GM18508 (cell line): Measurements from ENCODE around the gene ADAM10.

Experiments used
- ATAC-seq: cut with Tn5 transposase; IDR thresholded peaks from one replicate; pipeline ENCODE4 v1.9.1; 2021; ENCODE audit warnings: moderate number of reproducible peaks; ENCODE audit not compliant: insufficient read depth, unreplicated experiment

ADAM10 gene

DNA sequence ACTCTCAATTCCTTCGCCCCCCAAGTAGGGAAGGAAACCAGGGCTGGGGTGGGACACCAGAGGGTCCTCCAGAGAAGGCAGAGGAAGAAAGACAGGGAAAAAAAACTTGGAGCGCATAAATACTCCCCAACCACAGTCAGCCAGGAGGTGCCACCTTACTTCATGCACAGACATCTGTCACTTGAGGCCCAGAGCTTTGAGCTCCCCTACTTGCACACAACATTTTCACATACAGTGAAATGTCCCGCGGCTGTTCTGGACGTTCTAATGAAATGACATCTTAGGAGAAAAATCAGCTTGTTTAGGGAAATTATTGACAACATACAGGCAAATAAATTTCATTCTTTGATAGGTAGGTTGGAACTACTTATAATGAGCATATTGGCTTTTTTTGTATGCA is 204.8 kb downstream of the ADAM10 start:
- ATAC-seq = no peak

- no peak for ATAC-seq
Observed at GRCh38 chr15:58543664-58544335, 205.7 kb downstream of the ADAM10 start.

DNA sequence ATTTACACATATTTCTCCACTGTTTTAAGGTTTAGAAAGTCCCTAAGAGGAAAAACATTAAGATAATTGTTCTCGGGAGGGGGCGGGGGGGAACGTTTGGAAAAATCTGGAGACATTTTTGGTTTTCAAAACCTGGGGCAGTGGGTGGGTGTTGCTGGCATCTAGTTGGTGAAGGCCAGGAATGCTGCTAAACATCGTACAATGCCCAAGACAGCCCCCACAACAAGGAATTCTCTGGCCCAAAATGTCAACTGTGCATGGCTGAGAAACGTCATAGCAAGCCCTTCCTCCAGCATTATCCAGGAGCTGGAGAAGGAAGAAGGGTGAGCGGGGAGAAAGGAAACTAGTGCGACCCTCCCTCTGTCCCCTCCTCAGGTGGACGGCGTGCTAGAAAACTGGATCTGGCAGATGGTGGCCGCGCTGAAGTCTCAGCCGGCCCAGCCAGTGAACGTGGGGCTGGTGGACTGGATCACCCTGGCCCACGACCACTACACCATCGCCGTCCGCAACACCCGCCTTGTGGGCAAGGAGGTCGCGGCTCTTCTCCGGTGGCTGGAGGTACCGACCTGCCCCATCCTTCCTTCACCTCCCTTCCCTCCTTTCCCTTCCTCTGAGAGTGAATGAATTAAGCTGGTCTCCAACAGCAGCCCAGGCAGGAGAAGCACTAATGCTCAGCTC is 208.0 kb downstream of the ADAM10 start:
- no peak for ATAC-seq

GRCh38 chr15:58539548-58539947 is 210.0 kb downstream of the ADAM10 start:
- ATAC-seq = no peak

DNA sequence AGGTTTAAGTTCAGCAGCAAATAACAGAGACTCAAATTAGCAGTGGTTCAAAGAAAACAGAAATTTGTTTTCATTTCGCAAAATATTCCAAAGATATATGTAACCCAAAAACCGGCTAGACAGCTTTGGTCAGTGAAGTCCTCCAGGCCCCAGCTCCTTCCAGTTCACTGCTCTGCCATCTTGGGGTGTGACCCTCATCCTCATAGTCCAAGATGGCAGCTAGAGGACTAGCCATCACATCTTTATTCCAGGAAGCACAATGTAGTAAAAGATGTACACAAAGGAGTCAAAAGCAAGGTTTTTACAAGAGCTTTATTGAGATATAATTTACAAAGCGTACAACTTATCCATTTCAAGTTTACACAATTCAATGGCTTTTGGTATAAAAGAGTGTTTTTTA is 210.6 kb downstream of the ADAM10 start:
- no peak for ATAC-seq
